Panc1 (cell line): Measurements from ENCODE around the gene WNT9A.

ENCODE experiments used
- CTCF ChIP-seq: fragments of 450-650 bp; IDR thresholded peaks from 2 replicates; pipeline ENCODE4 v1.5.1; 2017; ENCODE audit warnings: mild to moderate bottlenecking
- POLR2AphosphoS5 ChIP-seq: IDR thresholded peaks from 2 replicates; pipeline ENCODE4 v1.6.1; 2012; ENCODE audit warnings: mild to moderate bottlenecking, low read depth, low read length, moderate library complexity
- REST ChIP-seq, 2 experiments: IDR thresholded peaks; 2 replicates each; pipeline ENCODE4 v1.6.1; 2011 to 2012; ENCODE audit warnings: low read depth in 2 of 2, control low read depth in 1 of 2, low read length in 1 of 2, mild to moderate bottlenecking in 1 of 2, moderate library complexity in 1 of 2; ENCODE audit not compliant: insufficient read depth in 1 of 2
- TCF7L2 ChIP-seq: IDR thresholded peaks from 2 replicates; pipeline ENCODE4 v1.6.1; 2011; ENCODE audit warnings: mild to moderate bottlenecking, low read depth, low read length, inconsistent platforms

- TF ChIP-seq CTCF (no peak), REST (IDR thresholded peaks at IDR 0.05; ENCODE audit: insufficient read depth in 1 of 2, low read depth in 2 of 2, low read length in 1 of 2) (no peak), POLR2AphosphoS5 (no peak), TCF7L2 (no peak)
These were observed 22.7 kb downstream of the WNT9A start for GRCh38 chr1:227924833-227925574.
